ENCODE results near the gene DXO. TPM values are rescaled to one million over a fixed set of nuclear protein-coding genes. Genes with fewer than 3 reads are reported as not detected.
A peak's percentile ranks its signal among the peaks of the same experiment; 100 is the strongest.
"Not testable (repeated sequence)": the region's sequence is repeated elsewhere in the genome, so short reads cannot be mapped to it uniquely, and the experiment has no call there.

The DXO gene
- total RNA-seq (2021; ENCODE audit: unreplicated experiment) (38.1 TPM), Bru-seq, nascent RNA (percentile 63 among the genes with signal in this experiment), BruChase-seq, experiment 1, labeled RNA remaining after a 2-hour chase (percentile 68 among the genes with signal in this experiment), BruChase-seq, experiment 2, labeled RNA remaining after a 6-hour chase (percentile 74 among the genes with signal in this experiment)
- polyA plus RNA-seq (2012; ENCODE audit: insufficient read length): 37.2 TPM
- long read RNA-seq, transcript DXO-203 (6 exons, 1,533 nt): minor isoform, 5 of 41 reads
- long read RNA-seq, transcript DXO-201 (7 exons, 1,628 nt): major isoform, 15 of 41 reads
- long read RNA-seq, partial matches to known transcripts: 5 of 41 reads
- long read RNA-seq, other reads (novel, unspliced or antisense): 12 of 41 reads

GRCh38 chr6:31971993-31972708 is at the start of gene DXO:
TSS of gene DXO (minus strand) at chr6:31972138. CDS start at chr6:31971675, 463 bp downstream.
- H3K27me3 ChIP-seq (ENCODE audit: control insufficient read depth, insufficient read depth, low read length): no peaks in the 10 kb centered on the region
- peaks cover 12% of the 10 kb centered on the region; the same call in 1 of the 2 replicates for H3K4me1 ChIP-seq (ENCODE audit: control insufficient read depth, insufficient read depth, low read length)
- H3K9me3 ChIP-seq (ENCODE audit: control insufficient read depth, insufficient read depth, low read depth, low read length): no peaks in the 10 kb centered on the region
- TF ChIP-seq, protein P1, sequence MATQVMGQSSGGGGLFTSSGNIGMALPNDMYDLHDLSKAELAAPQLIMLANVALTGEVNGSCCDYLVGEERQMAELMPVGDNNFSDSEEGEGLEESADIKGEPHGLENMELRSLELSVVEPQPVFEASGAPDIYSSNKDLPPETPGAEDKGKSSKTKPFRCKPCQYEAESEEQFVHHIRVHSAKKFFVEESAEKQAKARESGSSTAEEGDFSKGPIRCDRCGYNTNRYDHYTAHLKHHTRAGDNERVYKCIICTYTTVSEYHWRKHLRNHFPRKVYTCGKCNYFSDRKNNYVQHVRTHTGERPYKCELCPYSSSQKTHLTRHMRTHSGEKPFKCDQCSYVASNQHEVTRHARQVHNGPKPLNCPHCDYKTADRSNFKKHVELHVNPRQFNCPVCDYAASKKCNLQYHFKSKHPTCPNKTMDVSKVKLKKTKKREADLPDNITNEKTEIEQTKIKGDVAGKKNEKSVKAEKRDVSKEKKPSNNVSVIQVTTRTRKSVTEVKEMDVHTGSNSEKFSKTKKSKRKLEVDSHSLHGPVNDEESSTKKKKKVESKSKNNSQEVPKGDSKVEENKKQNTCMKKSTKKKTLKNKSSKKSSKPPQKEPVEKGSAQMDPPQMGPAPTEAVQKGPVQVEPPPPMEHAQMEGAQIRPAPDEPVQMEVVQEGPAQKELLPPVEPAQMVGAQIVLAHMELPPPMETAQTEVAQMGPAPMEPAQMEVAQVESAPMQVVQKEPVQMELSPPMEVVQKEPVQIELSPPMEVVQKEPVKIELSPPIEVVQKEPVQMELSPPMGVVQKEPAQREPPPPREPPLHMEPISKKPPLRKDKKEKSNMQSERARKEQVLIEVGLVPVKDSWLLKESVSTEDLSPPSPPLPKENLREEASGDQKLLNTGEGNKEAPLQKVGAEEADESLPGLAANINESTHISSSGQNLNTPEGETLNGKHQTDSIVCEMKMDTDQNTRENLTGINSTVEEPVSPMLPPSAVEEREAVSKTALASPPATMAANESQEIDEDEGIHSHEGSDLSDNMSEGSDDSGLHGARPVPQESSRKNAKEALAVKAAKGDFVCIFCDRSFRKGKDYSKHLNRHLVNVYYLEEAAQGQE (IDR thresholded peaks at IDR 0.05; ENCODE audit: insufficient read depth in 1 of 2, low read depth in 2 of 2, low read length in 1 of 2): no peak
- TF ChIP-seq, protein P2, sequence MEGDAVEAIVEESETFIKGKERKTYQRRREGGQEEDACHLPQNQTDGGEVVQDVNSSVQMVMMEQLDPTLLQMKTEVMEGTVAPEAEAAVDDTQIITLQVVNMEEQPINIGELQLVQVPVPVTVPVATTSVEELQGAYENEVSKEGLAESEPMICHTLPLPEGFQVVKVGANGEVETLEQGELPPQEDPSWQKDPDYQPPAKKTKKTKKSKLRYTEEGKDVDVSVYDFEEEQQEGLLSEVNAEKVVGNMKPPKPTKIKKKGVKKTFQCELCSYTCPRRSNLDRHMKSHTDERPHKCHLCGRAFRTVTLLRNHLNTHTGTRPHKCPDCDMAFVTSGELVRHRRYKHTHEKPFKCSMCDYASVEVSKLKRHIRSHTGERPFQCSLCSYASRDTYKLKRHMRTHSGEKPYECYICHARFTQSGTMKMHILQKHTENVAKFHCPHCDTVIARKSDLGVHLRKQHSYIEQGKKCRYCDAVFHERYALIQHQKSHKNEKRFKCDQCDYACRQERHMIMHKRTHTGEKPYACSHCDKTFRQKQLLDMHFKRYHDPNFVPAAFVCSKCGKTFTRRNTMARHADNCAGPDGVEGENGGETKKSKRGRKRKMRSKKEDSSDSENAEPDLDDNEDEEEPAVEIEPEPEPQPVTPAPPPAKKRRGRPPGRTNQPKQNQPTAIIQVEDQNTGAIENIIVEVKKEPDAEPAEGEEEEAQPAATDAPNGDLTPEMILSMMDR (IDR thresholded peaks at IDR 0.05): no peak
- TF ChIP-seq TCF7L2 (IDR thresholded peaks at IDR 0.05; ENCODE audit: low read depth, low read length) (0 out of 2 replicates have a peak, but pooled peaks have one; percentile 11), POLR2AphosphoS5 (IDR thresholded peaks at IDR 0.05; ENCODE audit: low read depth, low read length) (peak; percentile 43; the same call in 1 of the 2 replicates), SIN3A (IDR thresholded peaks at IDR 0.05; ENCODE audit: borderline replicate concordance, insufficient read depth, low read depth, low read length) (no peak; the same call in none of the 2 replicates)
- DNase-seq (ENCODE audit: low read depth, low spot score): peak; percentile 95
- H3K4me3 ChIP-seq (ENCODE audit: low read depth in 2 of 2, low read length in 2 of 2): peak within 1 kb of the TSS; percentile 85 to 94
- ChIA-PET POLR2A (interaction anchor here (0.6 to 1.3 kb wide), 3 partner anchors 13 to 269 kb away, joined by 3 to 4 read pairs (median 4); partner anchors contain the start of genes ABHD16A, NELFE and SKIC2), CTCF (no interaction called here)
- H3K36me3 ChIP-seq (ENCODE audit: control insufficient read depth, insufficient read depth, low read length): peaks cover 5% of the 10 kb centered on the region; the same call in 1 of the 2 replicates
- BruUV-seq (replicated peaks): no TSS peak
- in situ Hi-C loops (cut with HindIII; ENCODE audit: low pct_unique_long_range_greater_than_20kb, low sequenced_read_pairs) (no loop called here), intact Hi-C loops (cut with micrococcal nuclease; ENCODE audit: unreplicated experiment) (no loop called here)
- ATAC-seq: peak; percentile 94
- H3K27ac ChIP-seq (ENCODE audit: low read length): peak within 1 kb of the TSS; percentile 94

GRCh38 chr6:32014547-32014946 is 42.6 kb upstream of the DXO start, which contains the start of gene C4B:
TSS of gene C4B (plus strand) at chr6:32014795. CDS start at chr6:32014846, 51 bp downstream.
- H3K27ac ChIP-seq (ENCODE audit: low read length); H3K9me3 ChIP-seq (ENCODE audit: control insufficient read depth, insufficient read depth, low read depth, low read length); BruUV-seq (replicated peaks); H3K36me3 ChIP-seq (ENCODE audit: control insufficient read depth, insufficient read depth, low read length); CTCF ChIA-PET; DNase-seq (ENCODE audit: low read depth, low spot score); POLR2A ChIA-PET; intact Hi-C loops (cut with micrococcal nuclease; ENCODE audit: unreplicated experiment); ATAC-seq; H3K4me1 ChIP-seq (ENCODE audit: control insufficient read depth, insufficient read depth, low read length); H3K27me3 ChIP-seq (ENCODE audit: control insufficient read depth, insufficient read depth, low read length); in situ Hi-C loops (cut with HindIII; ENCODE audit: low pct_unique_long_range_greater_than_20kb, low sequenced_read_pairs); H3K4me3 ChIP-seq (ENCODE audit: low read depth in 2 of 2, low read length in 2 of 2): not testable (repeated sequence)

DNA sequence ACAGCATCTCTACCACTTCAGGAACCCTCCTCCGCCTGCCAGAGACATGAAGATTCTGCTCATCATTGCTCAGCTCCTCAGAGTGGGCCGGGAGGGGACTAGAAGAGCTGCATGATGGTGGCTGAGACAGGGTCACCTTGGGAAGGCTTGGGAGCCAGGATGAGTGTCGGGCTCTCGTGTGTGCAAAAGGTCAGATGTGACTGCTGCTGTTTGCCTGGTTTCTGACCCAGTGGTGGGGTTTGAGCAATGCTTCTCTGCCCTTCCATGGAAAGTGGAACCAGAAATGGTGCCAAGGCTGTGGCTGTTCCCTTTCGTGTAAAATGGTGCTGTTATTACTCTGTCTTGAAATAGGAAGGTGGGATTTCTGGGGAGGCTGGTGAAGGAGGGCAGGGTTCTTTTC is 41.8 kb upstream of the DXO start:
- H3K9me3 ChIP-seq (ENCODE audit: control insufficient read depth, insufficient read depth, low read depth, low read length); H3K4me1 ChIP-seq (ENCODE audit: control insufficient read depth, insufficient read depth, low read length); H3K4me3 ChIP-seq (ENCODE audit: low read depth in 2 of 2, low read length in 2 of 2); intact Hi-C loops (cut with micrococcal nuclease; ENCODE audit: unreplicated experiment); BruUV-seq (replicated peaks); in situ Hi-C loops (cut with HindIII; ENCODE audit: low pct_unique_long_range_greater_than_20kb, low sequenced_read_pairs); ATAC-seq; H3K27me3 ChIP-seq (ENCODE audit: control insufficient read depth, insufficient read depth, low read length); DNase-seq (ENCODE audit: low read depth, low spot score); H3K36me3 ChIP-seq (ENCODE audit: control insufficient read depth, insufficient read depth, low read length); POLR2A ChIA-PET; H3K27ac ChIP-seq (ENCODE audit: low read length); CTCF ChIA-PET: not testable (repeated sequence)

GRCh38 chr6:32012941-32013617 is 41.1 kb upstream of the DXO start:
- CTCF ChIA-PET; DNase-seq (ENCODE audit: low read depth, low spot score); H3K4me1 ChIP-seq (ENCODE audit: control insufficient read depth, insufficient read depth, low read length); H3K36me3 ChIP-seq (ENCODE audit: control insufficient read depth, insufficient read depth, low read length); ATAC-seq; H3K9me3 ChIP-seq (ENCODE audit: control insufficient read depth, insufficient read depth, low read depth, low read length); in situ Hi-C loops (cut with HindIII; ENCODE audit: low pct_unique_long_range_greater_than_20kb, low sequenced_read_pairs); H3K4me3 ChIP-seq (ENCODE audit: low read depth in 2 of 2, low read length in 2 of 2); H3K27me3 ChIP-seq (ENCODE audit: control insufficient read depth, insufficient read depth, low read length); BruUV-seq (replicated peaks); H3K27ac ChIP-seq (ENCODE audit: low read length); intact Hi-C loops (cut with micrococcal nuclease; ENCODE audit: unreplicated experiment); POLR2A ChIA-PET: not testable (repeated sequence)
